ENCODE results near the gene ADAMTS19.
A peak's percentile ranks its signal among the peaks of the same experiment; 100 is the strongest.
"Not testable (repeated sequence)": the region's sequence is repeated elsewhere in the genome, so short reads cannot be mapped to it uniquely, and the experiment has no call there.

ADAMTS19 gene

GRCh38 chr5:129459777-129460671 lies at the start of gene ADAMTS19:
ADAMTS19 (plus strand) TSS chr5:129460298; CDS start chr5:129460392, 94 bp downstream.
- peaks cover 56% of the 10 kb centered on the region for H3K27me3 Mint-ChIP-seq
- H3K36me3 Mint-ChIP-seq: no peaks in the 10 kb centered on the region
- peak; percentile 40 for ATAC-seq
- H3K27ac Mint-ChIP-seq: no peak within 1 kb of the TSS
- peaks cover 13% of the 10 kb centered on the region for H3K4me1 Mint-ChIP-seq
- peak within 1 kb of the TSS; percentile 57 for H3K4me3 Mint-ChIP-seq
- H3K9me3 Mint-ChIP-seq: no peaks in the 10 kb centered on the region

GRCh38 chr5:129410488-129410887 lies 49.6 kb upstream of the ADAMTS19 start:
- H3K9me3 Mint-ChIP-seq: peaks cover 12% of the 10 kb centered on the region
- H3K27ac Mint-ChIP-seq: no peak overlapping the region

GRCh38 chr5:129412721-129413120 lies 47.4 kb upstream of the ADAMTS19 start:
- Mint-ChIP-seq H3K27me3 (peaks cover 6% of the 10 kb centered on the region), H3K9me3 (peaks cover 13% of the 10 kb centered on the region), H3K27ac (no peak overlapping the region), H3K4me3 (no peak overlapping the region), H3K36me3 (no peaks in the 10 kb centered on the region), H3K4me1 (no peaks in the 10 kb centered on the region)
- no peak for ATAC-seq

More at GRCh38 chr5:129410488-129410887, 49.6 kb upstream of the ADAMTS19 start:
- H3K27me3 Mint-ChIP-seq: peaks cover 6% of the 10 kb centered on the region
- no peaks in the 10 kb centered on the region for H3K4me1 Mint-ChIP-seq
- H3K4me3 Mint-ChIP-seq: no peak overlapping the region
- ATAC-seq: no peak
- H3K36me3 Mint-ChIP-seq: no peaks in the 10 kb centered on the region

GRCh38 chr5:129413570-129413969 lies 46.5 kb upstream of the ADAMTS19 start:
- ATAC-seq: no peak
- H3K4me3 Mint-ChIP-seq: no peak overlapping the region
- no peaks in the 10 kb centered on the region for H3K4me1 Mint-ChIP-seq
- peaks cover 6% of the 10 kb centered on the region for H3K27me3 Mint-ChIP-seq
- peaks cover 13% of the 10 kb centered on the region for H3K9me3 Mint-ChIP-seq
- no peaks in the 10 kb centered on the region for H3K36me3 Mint-ChIP-seq
- no peak overlapping the region for H3K27ac Mint-ChIP-seq

- Mint-ChIP-seq H3K9me3 (peaks cover 10% of the 10 kb centered on the region), H3K36me3 (no peaks in the 10 kb centered on the region), H3K27ac (no peak overlapping the region), H3K4me3 (no peak overlapping the region), H3K27me3 (no peaks in the 10 kb centered on the region), H3K4me1 (no peaks in the 10 kb centered on the region)
- ATAC-seq: no peak
Measured at GRCh38 chr5:129419292-129419691, 40.8 kb upstream of the ADAMTS19 start.

- no peaks in the 10 kb centered on the region for H3K27me3 Mint-ChIP-seq
- no peaks in the 10 kb centered on the region for H3K4me1 Mint-ChIP-seq
Measured at GRCh38 chr5:129425031-129425430, 35.1 kb upstream of the ADAMTS19 start.

GRCh38 chr5:129426071-129426470 lies 34.0 kb upstream of the ADAMTS19 start:
- no peak overlapping the region for H3K27ac Mint-ChIP-seq

More at GRCh38 chr5:129425031-129425430, 35.1 kb upstream of the ADAMTS19 start:
- Mint-ChIP-seq H3K4me3 (no peak overlapping the region), H3K27ac (no peak overlapping the region), H3K36me3 (no peaks in the 10 kb centered on the region), H3K9me3 (no peaks in the 10 kb centered on the region)
- no peak for ATAC-seq

GRCh38 chr5:129428636-129429035 lies 31.5 kb upstream of the ADAMTS19 start:
- not testable (repeated sequence) for H3K4me1 Mint-ChIP-seq, H3K4me3 Mint-ChIP-seq, H3K9me3 Mint-ChIP-seq, H3K27me3 Mint-ChIP-seq, ATAC-seq, H3K27ac Mint-ChIP-seq, H3K36me3 Mint-ChIP-seq

More at GRCh38 chr5:129426071-129426470, 34.0 kb upstream of the ADAMTS19 start:
- Mint-ChIP-seq H3K36me3 (no peaks in the 10 kb centered on the region), H3K4me3 (no peak overlapping the region), H3K9me3 (no peaks in the 10 kb centered on the region), H3K27me3 (no peaks in the 10 kb centered on the region), H3K4me1 (no peaks in the 10 kb centered on the region)
- ATAC-seq: no peak

- H3K4me3 Mint-ChIP-seq: no peak overlapping the region
- H3K9me3 Mint-ChIP-seq: no peaks in the 10 kb centered on the region
- H3K27ac Mint-ChIP-seq: no peak overlapping the region
- H3K36me3 Mint-ChIP-seq: no peaks in the 10 kb centered on the region
- no peak for ATAC-seq
- no peaks in the 10 kb centered on the region for H3K27me3 Mint-ChIP-seq
- no peaks in the 10 kb centered on the region for H3K4me1 Mint-ChIP-seq
Measured at GRCh38 chr5:129431406-129431805, 28.7 kb upstream of the ADAMTS19 start.

- H3K27me3 Mint-ChIP-seq: no peaks in the 10 kb centered on the region
- no peak overlapping the region for H3K27ac Mint-ChIP-seq
- no peak for ATAC-seq
- no peaks in the 10 kb centered on the region for H3K9me3 Mint-ChIP-seq
- H3K4me3 Mint-ChIP-seq: no peak overlapping the region
- H3K36me3 Mint-ChIP-seq: no peaks in the 10 kb centered on the region
- no peaks in the 10 kb centered on the region for H3K4me1 Mint-ChIP-seq
Measured at GRCh38 chr5:129438322-129438721, 21.8 kb upstream of the ADAMTS19 start.

GRCh38 chr5:129440424-129440823 lies 19.7 kb upstream of the ADAMTS19 start:
- Mint-ChIP-seq H3K27ac (no peak overlapping the region), H3K4me3 (no peak overlapping the region), H3K27me3 (no peaks in the 10 kb centered on the region), H3K36me3 (no peaks in the 10 kb centered on the region), H3K4me1 (no peaks in the 10 kb centered on the region), H3K9me3 (no peaks in the 10 kb centered on the region)
- ATAC-seq: peak; percentile 6

GRCh38 chr5:129441096-129441495 lies 19.0 kb upstream of the ADAMTS19 start:
- H3K27ac Mint-ChIP-seq: no peak overlapping the region
- H3K27me3 Mint-ChIP-seq: no peaks in the 10 kb centered on the region
- H3K4me1 Mint-ChIP-seq: no peaks in the 10 kb centered on the region
- ATAC-seq: no peak
- no peaks in the 10 kb centered on the region for H3K36me3 Mint-ChIP-seq
- H3K9me3 Mint-ChIP-seq: no peaks in the 10 kb centered on the region
- H3K4me3 Mint-ChIP-seq: no peak overlapping the region

- Mint-ChIP-seq H3K36me3 (no peaks in the 10 kb centered on the region), H3K4me3 (no peak overlapping the region), H3K27me3 (no peaks in the 10 kb centered on the region), H3K9me3 (no peaks in the 10 kb centered on the region), H3K4me1 (no peaks in the 10 kb centered on the region), H3K27ac (no peak overlapping the region)
- ATAC-seq: no peak
Measured at GRCh38 chr5:129445379-129445778, 14.7 kb upstream of the ADAMTS19 start.

GRCh38 chr5:129447968-129448367 lies 12.1 kb upstream of the ADAMTS19 start:
- Mint-ChIP-seq H3K9me3 (peaks cover 2% of the 10 kb centered on the region), H3K36me3 (no peaks in the 10 kb centered on the region), H3K27me3 (no peaks in the 10 kb centered on the region), H3K4me3 (no peak overlapping the region), H3K4me1 (no peaks in the 10 kb centered on the region), H3K27ac (no peak overlapping the region)
- no peak for ATAC-seq

GRCh38 chr5:129448654-129449053 lies 11.4 kb upstream of the ADAMTS19 start:
- Mint-ChIP-seq H3K9me3 (peaks cover 2% of the 10 kb centered on the region), H3K4me3 (no peak overlapping the region), H3K4me1 (no peaks in the 10 kb centered on the region), H3K27me3 (no peaks in the 10 kb centered on the region), H3K27ac (no peak overlapping the region), H3K36me3 (no peaks in the 10 kb centered on the region)
- no peak for ATAC-seq

- Mint-ChIP-seq H3K4me3 (no peak overlapping the region), H3K27me3 (peaks cover 28% of the 10 kb centered on the region), H3K27ac (no peak overlapping the region), H3K36me3 (no peaks in the 10 kb centered on the region), H3K9me3 (peaks cover 6% of the 10 kb centered on the region), H3K4me1 (no peaks in the 10 kb centered on the region)
- no peak for ATAC-seq
Measured at GRCh38 chr5:129454461-129454860, 5.6 kb upstream of the ADAMTS19 start.
